Activated T-helper 9 cell treated with anti-CD3 and anti-CD28 coated beads, Interleukin-2, amount 50 U/mL, for 16 hours (primary cell): ENCODE data around the gene POT1.

ENCODE experiments used
- DNase-seq: peaks from one replicate; pipeline ENCODE4 v3.0.0-alpha.2; 2020; ENCODE audit warnings: low read depth

POT1 gene

DNA sequence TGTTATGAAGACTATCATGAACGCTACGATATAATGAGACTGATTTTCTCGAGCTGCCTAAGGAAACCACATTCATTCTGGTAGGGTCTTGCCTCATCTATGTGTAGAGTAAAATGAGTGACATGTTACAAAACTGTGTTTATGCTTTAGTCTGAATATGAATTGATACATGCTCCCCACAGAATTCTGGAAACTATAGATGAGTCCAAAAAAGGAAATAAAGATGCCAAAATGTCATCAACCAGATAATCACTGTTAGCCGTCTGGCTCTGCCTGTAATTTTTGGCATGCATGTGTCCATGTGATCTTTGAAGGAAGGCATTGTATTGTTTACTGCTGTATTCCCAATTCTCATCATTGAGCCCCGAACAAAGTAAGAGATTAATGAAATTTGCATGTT, 121.4 kb downstream of the POT1 start:
- DNase-seq = no peak

DNA sequence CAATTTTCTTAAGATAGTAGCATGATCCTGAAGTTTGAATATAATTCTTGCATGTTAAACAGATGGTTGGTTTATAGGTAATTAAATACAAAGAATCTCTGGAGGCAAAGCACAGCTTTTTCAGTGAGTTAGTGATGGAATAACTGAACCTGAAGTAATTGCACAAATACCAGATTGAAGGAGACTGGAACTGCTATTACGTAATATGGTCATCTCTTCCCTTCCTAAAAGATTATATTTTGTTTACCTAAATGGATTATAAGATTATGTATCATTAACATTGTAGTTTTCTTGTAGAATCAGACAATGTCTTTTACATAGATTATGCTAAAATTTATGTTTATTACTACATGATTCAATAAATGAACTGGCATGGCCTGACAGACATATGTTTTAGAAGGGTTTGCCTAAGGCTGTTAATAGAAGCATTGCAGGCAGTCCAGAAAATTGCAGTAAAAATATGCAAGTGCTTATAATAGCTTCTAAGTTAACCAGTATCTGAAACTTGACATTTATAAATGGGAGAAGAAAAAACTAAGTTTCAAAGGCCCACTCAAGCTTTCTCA, 128.2 kb downstream of the POT1 start:
- no peak for DNase-seq

DNA sequence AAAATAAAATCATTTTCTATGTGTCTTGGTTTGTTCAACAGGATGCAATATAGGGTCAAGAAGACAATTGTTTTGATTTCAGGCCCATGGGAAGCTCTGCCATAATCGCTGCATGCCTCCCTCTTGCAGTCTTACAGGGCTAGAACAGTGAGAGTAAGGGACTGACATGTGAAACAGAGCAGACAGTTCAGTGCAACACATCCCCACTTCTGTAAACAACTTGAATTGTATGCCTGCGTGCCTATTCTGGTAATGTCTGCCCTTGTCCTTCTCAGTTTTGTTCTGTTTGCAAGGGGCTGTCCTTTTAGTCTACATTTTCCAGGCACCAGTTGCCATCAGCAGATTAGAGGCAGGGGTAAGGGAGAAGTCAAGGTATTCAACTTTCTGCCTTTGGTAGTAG, 129.2 kb downstream of the POT1 start:
- DNase-seq = no peak

DNA sequence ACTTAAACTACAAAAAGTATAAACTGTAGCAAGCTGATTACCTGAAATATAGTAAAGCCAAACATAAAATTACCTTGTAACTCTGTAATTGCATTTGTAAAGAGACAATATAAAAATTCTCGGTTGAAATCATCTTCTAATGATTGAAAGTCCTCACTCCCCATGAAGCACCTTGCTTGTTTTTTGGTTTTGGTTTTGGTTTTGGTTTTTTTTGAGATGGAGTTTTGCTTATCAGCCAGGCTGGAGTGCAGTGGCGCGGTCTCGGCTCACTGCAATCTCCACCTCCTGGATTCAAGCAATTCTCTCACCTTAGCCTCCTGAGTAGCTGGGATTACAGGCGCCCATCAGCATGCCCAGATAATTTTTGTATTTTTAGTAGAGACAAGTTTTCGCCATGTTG, 130.2 kb downstream of the POT1 start:
- DNase-seq = no peak

DNA sequence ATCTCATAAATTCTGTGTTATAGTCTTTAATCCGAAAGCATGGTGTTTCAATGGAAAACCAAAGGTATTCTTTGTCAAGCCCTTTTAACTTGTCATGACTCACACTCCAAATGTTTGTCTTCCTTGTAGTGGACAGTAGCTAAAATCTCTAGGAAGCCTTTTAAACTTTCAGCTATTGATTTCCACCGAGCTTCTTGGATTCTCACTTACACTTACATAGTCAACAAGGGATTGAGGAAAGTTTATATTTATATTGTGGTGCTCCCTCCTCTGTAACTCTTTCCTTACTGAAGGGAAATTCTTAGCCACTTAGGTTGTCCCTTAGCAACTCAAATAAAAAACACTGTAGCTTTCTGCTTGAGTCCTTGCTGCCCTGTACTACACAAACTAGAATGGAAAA, 132.9 kb downstream of the POT1 start:
- DNase-seq = no peak

DNA sequence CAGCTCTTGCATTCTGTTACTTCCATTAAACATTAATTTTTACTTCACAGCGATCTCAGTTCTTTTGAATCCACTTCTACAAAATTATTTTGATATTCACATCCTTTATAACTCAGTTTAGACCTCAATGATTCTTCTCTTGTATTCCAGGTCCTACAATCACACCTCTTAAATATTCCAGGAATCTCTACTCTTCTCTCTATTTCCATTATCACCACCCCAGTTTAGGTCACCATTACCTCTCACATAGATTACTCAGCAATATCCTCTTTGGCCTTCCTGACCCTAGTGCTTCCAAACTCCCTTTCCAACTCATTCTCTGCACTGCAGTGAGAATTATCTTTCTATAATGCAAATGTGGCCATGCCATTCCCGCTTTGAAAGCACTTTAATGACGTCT, 136.9 kb downstream of the POT1 start:
- no peak for DNase-seq

DNA sequence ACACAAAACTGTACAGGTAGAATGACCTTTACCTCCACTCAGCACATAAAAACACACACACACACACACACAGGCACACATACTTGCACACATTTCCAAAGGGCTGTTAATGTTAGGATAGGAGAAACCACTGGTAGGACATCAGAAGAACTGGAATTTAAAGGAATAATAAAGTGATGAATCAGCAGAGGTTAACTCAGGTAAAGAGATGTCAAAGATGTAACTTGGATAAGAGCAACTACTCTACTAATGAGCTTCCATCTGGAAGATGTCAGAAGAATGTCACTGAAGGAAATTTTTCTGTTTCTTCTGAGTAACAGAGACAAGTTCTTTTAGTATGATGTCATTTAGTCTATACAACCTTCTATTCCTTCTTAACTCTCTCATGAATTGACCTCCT, 137.6 kb downstream of the POT1 start:
- DNase-seq = no peak

DNA sequence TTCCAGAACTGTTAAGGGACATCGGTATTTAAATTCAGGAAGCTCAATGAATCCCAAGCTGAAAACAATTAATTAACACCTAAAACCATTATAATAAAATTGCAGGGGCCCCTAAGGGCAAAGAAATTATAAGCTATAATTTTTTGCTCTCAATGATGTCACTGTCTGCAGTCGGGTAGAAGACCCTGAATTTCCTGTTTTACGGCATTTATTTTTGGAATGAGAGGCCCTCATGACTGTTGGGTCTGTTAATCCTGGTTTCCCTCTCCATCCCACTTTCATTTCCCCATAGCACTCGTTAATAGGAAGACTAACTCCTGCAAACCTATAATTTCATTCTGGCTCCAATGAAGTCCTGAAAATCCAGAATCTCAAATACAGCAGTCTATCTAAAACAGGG, 138.2 kb downstream of the POT1 start:
- DNase-seq = no peak

DNA sequence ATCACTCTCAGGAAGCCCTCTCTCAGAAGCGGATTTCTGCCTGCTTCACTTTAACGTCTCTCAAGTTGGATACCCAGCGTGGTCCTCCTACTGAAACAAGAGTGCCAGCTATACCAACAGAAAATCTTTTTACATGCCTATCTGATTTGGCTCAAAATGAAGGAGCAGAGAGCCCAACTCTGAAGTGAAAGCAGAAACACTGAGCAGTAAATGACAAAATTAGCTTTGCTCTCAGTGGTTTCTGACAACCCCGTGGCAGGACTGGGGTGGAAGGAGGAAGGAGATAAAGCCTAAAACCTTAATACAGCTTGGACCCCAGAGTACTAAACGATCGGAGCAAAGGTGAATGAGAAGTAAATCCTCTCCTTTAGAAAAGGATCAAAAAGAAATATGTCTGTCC, 139.0 kb downstream of the POT1 start:
- no peak for DNase-seq

DNA sequence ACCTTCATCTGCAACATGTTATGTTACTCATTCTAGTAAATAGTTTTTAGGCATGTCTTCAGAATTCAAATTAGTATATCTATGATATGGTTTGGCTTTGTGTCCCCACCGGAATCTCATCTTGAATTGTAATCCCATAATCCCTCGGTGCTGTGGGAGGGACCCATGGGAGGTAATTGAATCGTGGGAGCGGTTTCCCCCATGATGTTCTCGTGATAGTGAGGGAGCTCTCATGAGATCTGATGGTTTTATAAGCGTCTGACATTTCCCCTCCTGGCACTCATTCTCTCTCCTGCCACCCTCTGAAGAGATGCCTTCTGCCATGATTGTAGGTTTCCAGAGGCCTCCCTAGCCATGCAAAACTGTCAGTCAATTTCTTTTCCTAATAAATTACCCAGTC, 143.6 kb downstream of the POT1 start:
- no peak for DNase-seq

DNA sequence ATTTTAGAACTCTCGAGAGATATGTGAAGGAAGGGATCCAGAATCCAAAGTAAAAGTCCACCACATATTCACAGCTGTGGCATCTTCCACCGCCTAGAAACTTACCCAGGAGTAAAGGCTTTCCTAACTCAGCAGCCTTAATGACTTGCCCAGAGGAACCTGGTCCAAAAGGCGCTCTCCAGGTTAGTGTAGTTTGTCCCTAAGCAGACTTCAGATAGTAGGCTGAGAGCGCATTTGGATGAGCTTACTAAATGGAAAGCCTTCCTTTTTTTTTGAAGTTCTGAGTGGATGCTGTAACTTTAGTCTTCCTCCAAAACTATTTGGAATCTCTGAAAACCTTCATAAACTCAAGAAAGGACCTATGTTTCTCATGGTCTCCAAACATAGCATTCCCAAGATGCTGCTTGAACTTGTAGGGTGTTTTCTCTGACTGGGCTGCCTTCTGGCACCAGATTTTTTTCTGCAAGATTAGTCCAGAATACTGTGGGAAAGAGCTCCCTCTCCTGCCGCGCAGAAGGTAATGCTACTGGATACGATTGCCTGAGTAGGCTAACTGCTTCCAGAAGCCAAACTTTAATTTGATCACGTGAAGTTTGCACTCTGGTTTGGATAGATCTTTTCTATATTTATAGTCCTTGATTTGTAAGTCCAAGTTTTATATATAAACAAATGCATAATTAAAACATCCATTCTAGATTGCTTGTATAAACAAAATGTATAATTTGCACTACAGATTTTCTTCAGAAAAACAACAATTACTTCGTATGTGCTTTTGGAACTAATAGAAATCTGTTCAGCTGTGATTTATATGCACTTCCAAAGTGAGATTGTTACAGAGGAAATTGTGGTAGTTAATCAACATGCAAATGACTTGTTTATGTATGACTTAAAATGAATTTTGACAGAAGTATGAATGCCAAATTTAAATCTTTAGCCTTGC, 144.5 kb downstream of the POT1 start:
- no peak for DNase-seq

DNA sequence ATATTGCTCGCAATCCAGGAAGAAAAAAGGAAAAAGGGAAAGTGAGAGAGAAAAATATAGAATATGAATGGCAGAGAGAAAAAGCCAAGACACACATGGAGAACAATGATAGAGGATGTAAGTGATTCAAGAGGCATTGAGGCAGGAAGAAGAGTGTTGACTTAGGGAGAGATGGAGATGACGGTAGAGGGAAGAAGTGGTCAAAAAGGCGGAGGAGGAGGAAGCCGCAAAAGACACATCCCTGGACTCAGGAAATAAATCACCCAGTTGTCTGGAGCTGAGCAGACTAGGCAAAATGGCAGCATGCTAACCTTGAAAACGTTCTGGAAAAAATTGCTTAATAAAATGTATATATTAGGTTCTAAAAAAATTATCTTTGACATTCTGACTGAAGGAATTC, 146.4 kb downstream of the POT1 start:
- no peak for DNase-seq

DNA sequence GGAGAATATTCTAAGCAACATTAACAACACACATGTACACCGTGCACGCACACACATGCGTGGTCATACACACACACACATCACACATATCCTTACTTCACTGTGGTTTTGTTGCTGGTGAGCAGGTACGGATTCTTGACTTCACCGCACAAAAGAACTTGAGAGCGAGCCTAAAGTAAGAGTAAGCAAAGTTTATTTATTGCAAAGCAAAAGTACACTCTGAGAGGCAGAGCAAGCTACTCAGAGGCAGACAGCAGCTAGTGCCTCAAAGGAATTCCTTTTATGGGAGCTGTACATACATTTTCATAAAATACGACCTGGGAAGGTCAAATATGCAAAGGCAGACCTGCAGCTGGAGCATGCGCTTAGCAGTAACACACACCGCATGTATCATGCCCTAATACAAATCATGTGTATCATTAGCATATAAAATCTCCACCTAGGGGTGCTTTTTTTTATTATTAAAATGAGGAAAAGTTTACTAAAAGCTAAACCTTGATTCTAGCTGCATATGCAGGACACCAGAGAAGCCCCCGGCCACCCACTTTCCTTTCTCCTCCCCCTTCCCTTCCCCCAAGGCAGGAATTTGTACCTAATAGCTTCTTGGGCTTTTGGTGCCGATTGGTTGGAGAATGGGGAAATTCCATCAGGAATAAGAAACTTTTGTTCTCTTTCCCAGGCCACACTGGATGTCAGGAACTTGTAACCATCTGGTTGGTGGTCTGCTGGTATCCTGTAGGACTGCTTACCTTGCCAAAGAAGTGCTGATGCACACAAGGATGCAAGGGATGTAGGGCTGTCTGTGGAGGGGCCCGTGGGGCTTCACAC, 147.5 kb downstream of the POT1 start:
- DNase-seq = no peak

DNA sequence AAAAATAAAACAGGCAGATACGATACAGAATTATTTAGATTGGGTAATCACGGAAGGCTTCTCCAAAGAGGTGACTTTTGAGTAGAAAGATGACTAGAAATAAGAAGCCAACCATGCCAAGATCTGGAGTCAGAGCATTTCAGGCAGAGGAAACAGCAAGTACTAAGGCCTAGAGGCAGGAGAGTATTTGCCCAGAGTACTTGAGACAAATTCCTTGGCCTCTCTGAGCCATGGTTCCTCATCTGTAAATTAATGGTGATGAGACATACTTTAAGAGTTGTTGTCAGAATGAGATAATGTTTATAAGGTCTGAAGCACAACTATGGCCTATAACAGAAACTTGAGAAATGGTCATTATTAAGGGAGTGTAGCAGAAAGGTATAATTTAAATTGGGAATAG, 148.2 kb downstream of the POT1 start:
- DNase-seq = no peak

DNA sequence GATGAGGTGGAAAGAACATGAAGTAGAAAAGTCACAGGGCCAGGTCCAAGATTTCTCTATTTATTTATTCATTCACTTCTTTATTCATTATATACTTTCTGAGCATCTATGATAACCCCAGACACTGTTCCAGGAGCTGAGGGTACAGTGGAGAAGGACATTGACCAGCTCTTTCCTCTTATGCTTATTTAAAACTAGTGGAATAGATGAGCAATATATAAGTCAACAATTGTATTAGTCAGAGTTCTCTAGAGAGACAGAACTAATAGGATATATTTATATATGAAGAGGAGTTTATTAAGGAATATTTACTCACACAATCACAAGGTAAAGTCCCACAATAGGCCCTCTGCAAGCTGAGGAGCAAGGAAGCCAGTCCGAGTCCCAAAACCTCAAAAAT, 149.0 kb downstream of the POT1 start:
- no peak for DNase-seq

DNA sequence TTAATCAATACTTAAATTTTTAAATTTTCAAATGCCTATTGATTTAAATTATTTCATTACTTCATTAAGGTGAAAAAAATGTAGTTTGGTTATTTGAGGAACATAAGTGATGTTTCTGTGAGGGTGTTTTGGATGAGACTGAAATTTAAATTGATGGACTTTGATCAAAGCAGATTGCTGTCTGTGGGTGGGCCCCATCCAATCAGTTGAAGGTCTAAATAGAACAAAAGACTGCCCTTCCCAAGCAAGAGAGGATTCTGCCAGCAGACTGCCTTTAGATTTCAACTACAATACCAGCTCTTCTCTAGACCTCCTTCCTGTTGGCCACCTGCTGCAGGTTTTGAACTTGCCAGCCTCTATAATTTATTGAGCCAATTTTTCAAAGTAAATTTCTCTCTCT, 149.6 kb downstream of the POT1 start:
- DNase-seq = no peak

DNA sequence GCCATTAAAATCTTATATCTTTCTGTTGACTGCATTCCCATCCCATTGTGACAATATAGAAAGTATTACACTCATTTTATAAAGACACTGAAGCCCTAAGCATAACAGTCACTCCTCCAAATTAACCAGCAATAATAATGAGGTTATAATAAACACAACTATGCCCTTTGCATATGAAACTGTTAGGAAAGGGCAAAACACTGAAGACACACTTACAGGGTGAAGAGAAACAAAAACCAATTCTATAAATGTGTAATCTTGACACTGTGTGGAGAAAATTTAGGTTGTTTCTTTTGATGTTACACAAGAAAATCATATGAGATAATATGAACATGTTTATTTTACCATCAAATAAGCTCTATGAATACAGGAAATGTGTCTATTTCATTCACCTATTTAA, 150.0 kb downstream of the POT1 start:
- no peak for DNase-seq

DNA sequence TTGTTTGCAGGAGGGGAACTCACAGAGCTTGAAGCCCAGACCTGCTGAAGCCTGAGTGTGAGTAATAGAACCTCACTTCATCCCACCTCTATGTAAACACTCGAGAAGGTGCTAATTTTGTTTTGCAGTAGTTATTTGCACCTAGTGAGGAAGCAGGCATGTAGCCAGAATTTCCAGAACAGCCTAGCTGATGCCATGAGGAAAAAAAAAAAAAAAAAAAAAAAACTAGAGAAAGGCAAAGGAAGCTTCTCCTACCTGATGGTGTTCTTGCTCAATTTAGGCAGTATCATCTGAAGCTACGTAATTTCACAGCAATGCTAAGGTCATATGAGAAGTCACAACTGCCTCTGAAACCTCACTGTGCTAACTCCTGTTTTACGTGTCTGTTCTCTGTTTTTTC, 150.4 kb downstream of the POT1 start:
- no peak for DNase-seq

DNA sequence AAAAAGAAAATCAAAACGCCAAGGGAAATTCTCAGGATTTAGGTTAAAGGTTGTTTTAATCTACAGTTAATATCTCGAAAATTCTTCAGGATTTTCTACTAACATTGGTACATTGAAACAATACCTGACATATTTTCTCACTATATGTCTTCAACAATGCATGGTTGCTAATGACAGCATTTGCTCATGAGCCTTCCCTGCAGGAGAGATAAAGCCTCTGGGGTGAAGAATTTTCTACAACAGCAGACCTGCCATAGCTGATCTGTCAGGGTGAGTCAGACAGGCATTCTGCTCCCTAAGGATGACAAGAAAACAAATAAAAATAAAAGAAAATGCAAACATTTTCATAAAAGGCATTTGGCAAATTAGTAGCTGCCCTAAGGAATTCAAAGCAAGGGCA, 152.4 kb downstream of the POT1 start:
- no peak for DNase-seq

DNA sequence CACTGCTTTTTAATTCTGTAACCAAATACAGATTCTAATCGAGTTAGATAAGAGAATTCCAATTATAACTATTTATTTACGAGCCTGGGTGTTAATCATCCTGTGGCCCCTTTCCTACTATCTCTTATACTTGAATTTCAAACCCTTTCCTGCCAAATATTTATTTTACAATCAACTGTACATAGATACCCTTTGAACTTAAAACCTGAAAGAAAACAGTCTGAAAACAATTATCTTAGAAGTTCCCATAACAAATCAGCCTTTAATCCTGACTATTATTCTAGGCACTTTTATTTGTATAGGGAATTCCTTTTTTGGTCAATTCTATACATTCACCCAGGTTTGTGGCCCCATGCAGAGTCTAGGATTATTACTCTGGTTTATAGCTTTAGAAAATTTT, 153.5 kb downstream of the POT1 start:
- DNase-seq = no peak

DNA sequence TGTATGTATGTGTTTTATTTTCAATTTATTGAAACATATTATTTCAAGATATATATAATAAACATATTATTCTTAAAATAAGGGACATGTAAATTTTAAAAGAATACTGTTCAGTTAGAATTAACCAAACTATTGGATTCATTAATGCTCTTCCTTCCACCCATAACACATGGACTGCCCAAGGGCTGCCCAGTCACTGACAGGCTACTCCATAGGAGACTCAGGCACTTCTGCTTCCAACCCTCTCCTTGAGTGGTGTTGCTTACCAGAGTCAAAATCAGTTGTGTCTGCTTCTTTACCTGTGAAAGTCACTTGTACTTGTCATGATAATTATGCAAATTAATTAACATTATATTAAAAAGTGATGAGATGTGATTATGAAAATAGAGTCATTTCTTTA, 154.2 kb downstream of the POT1 start:
- DNase-seq = no peak

DNA sequence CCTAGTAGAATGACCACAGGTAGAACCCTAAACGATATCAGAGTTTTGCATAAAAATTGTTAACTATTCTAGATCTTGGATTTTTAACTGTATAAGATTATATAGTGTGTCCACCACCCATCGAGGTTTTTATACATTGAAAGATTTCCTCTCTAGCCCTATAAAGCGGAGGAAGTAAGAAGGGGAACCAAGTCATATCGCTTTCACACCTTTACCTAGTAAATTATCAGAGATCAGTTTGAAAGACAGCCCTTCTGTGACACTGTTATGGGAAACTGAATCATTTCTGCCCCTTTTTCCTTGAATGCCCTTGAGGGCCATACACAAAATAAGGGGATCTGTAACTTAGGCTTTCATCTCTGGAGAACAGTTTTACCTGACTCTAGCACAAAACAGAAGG, 155.7 kb downstream of the POT1 start:
- DNase-seq = no peak

DNA sequence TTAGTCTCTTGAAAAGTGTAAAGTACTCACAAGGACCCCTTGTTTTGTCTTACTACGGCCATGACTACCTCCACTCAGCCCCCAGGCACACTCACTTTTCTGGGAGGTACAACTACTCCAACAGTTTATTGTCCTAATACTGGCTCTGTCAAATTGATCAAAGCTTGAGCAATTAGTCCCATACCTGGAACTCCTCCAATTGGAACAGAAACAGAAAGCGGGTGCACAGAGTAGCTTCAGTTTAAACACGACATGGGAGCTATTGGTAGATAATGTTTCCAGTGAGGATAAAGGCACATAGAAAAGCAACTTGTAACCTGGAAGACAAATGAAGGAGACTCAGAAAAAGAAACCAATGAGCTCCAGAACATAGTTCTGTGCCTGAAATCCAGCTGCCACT, 156.3 kb downstream of the POT1 start:
- DNase-seq = no peak
